ENCODE results near the gene SH3D19. TPM values are rescaled to one million over a fixed set of nuclear protein-coding genes. Genes with fewer than 3 reads are reported as not detected.
"Not testable (repeated sequence)": the region's sequence is repeated elsewhere in the genome, so short reads cannot be mapped to it uniquely, and the experiment has no call there.

Gene SH3D19
- total RNA-seq, 1 experiment from 2014 or later, result 29.7 TPM

GRCh38 chr4:151322570-151322969 lies 2.8 kb downstream of the SH3D19 start:
- H4K8ac ChIP-seq (replicated peaks; ENCODE audit: insufficient read length, low read depth, low read length), result no peak overlapping the region
- TF ChIP-seq, protein P1, sequence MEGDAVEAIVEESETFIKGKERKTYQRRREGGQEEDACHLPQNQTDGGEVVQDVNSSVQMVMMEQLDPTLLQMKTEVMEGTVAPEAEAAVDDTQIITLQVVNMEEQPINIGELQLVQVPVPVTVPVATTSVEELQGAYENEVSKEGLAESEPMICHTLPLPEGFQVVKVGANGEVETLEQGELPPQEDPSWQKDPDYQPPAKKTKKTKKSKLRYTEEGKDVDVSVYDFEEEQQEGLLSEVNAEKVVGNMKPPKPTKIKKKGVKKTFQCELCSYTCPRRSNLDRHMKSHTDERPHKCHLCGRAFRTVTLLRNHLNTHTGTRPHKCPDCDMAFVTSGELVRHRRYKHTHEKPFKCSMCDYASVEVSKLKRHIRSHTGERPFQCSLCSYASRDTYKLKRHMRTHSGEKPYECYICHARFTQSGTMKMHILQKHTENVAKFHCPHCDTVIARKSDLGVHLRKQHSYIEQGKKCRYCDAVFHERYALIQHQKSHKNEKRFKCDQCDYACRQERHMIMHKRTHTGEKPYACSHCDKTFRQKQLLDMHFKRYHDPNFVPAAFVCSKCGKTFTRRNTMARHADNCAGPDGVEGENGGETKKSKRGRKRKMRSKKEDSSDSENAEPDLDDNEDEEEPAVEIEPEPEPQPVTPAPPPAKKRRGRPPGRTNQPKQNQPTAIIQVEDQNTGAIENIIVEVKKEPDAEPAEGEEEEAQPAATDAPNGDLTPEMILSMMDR (conservative IDR thresholded peaks at IDR 0.05), result no peak
- no peak overlapping the region for H2BK15ac ChIP-seq (ENCODE audit: low read depth, low read length)
- Mint-ChIP-seq H3K27ac (no peak overlapping the region), H3K36me3 (ENCODE audit: insufficient read depth in 1 of 3, low read depth in 3 of 3) (peaks cover 0 to 4% (median 4%) of the 10 kb centered on the region in 3 experiments; a peak in 3 of 7 replicates), H3K4me3 (peak overlapping the region; percentile 44 to 76), H3K9me3 (no peaks in the 10 kb centered on the region; a peak in 1 of 5 replicates), H3K27me3 (ENCODE audit: low read depth) (peaks cover 2% of the 10 kb centered on the region), H3K4me1 (peaks cover 36 to 38% of the 10 kb centered on the region in 2 experiments)
- peaks cover 29% of the 10 kb centered on the region for H3K79me2 ChIP-seq (ENCODE audit: insufficient read depth, low read length)
- H3K4ac ChIP-seq (ENCODE audit: low read depth, low read length), result no peak overlapping the region
- H3K56ac ChIP-seq (ENCODE audit: insufficient read length, low read depth, low read length), result no peak overlapping the region
- no peak overlapping the region for H2AFZ ChIP-seq (ENCODE audit: low read length)
- no peak overlapping the region for H3K14ac ChIP-seq (ENCODE audit: insufficient read depth, low read length)
- H2BK120ac ChIP-seq (ENCODE audit: low read depth, low read length, poor library complexity, severe bottlenecking), result no peak overlapping the region
- H3K9me3 ChIP-seq (ENCODE audit: control insufficient read depth, low read depth, low read length), result no peaks in the 10 kb centered on the region
- H2BK12ac ChIP-seq (ENCODE audit: insufficient read length, low read depth, low read length), result no peak overlapping the region
- peaks cover 7% of the 10 kb centered on the region for H3K23me2 ChIP-seq (ENCODE audit: insufficient read length, low read depth, low read length, poor library complexity, severe bottlenecking)
- no peak overlapping the region for H3K18ac ChIP-seq (ENCODE audit: insufficient read length, low read depth, low read length)
- DNase-seq, result no peak
- H2BK20ac ChIP-seq (ENCODE audit: low read depth, low read length, poor library complexity, severe bottlenecking), result no peak overlapping the region
- H3T11ph ChIP-seq (ENCODE audit: low read length), result no peak overlapping the region
- H2AK5ac ChIP-seq (ENCODE audit: insufficient read length, low read length), result no peak overlapping the region
- H3K23ac ChIP-seq (ENCODE audit: insufficient read length, low read depth, low read length), result no peak overlapping the region
- H4K5ac ChIP-seq (ENCODE audit: insufficient read length, low read depth, low read length), result no peak overlapping the region
- no peak overlapping the region for H3K27ac ChIP-seq (ENCODE audit: insufficient read length, low read depth, low read length)
- no peak overlapping the region for H3K9ac ChIP-seq (ENCODE audit: extremely low read depth, insufficient read length, low read length)
- no peaks in the 10 kb centered on the region for H4K20me1 ChIP-seq (ENCODE audit: control insufficient read depth, insufficient read depth, insufficient read length)
- no peak overlapping the region for H4K91ac ChIP-seq (ENCODE audit: insufficient read length, low read depth, low read length)
- H3K4me2 ChIP-seq (ENCODE audit: insufficient read depth, insufficient read length, low read length), result no peak overlapping the region
- H3K4me1 ChIP-seq (ENCODE audit: insufficient read depth, low read length), result peaks cover 2% of the 10 kb centered on the region; the same call in 1 of the 2 replicates
- H3K27me3 ChIP-seq (ENCODE audit: insufficient read depth, low read length), result no peaks in the 10 kb centered on the region
- H3K79me1 ChIP-seq (ENCODE audit: insufficient read depth, low read depth, low read length, poor library complexity, severe bottlenecking), result no peaks in the 10 kb centered on the region
- no peak overlapping the region for H2BK5ac ChIP-seq (ENCODE audit: insufficient read length, low read length)

DNA sequence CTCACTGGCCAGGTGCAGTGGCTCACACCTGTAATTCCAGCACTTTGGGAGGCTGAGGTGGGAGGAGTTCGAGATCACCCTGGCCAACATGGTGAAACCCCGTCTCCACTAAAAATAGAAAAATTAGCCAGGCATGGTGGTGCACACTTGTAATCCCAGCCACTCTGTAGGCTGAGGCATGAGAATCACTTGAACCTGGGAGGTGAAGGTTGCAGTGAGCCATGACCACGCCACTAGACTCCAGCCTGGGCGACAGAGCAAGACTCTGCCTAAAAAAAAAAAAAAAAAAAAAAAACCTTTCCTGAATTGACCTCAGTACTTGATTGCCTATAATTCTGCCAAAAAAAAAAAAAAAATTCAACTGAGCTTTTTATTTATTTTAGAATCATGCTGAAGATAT lies 3.2 kb downstream of the SH3D19 start:
- H3K79me1 ChIP-seq (ENCODE audit: insufficient read depth, low read depth, low read length, poor library complexity, severe bottlenecking); DNase-seq; H3K9ac ChIP-seq (ENCODE audit: extremely low read depth, insufficient read length, low read length); H2BK12ac ChIP-seq (ENCODE audit: insufficient read length, low read depth, low read length); H3K9me3 ChIP-seq (ENCODE audit: control insufficient read depth, low read depth, low read length); H2AK5ac ChIP-seq (ENCODE audit: insufficient read length, low read length); H2AFZ ChIP-seq (ENCODE audit: low read length); H3K4me1 ChIP-seq (ENCODE audit: insufficient read depth, low read length); H3K23me2 ChIP-seq (ENCODE audit: insufficient read length, low read depth, low read length, poor library complexity, severe bottlenecking); H3K23ac ChIP-seq (ENCODE audit: insufficient read length, low read depth, low read length); H3K27me3 ChIP-seq (ENCODE audit: insufficient read depth, low read length); H3K9me3 Mint-ChIP-seq; H3K27me3 Mint-ChIP-seq (ENCODE audit: low read depth); H3K36me3 Mint-ChIP-seq (ENCODE audit: insufficient read depth in 1 of 3, low read depth in 3 of 3); H2BK5ac ChIP-seq (ENCODE audit: insufficient read length, low read length); H3K4me3 Mint-ChIP-seq; H4K5ac ChIP-seq (ENCODE audit: insufficient read length, low read depth, low read length); H3K14ac ChIP-seq (ENCODE audit: insufficient read depth, low read length); H2BK15ac ChIP-seq (ENCODE audit: low read depth, low read length); H3K18ac ChIP-seq (ENCODE audit: insufficient read length, low read depth, low read length); H4K91ac ChIP-seq (ENCODE audit: insufficient read length, low read depth, low read length); H3T11ph ChIP-seq (ENCODE audit: low read length); H2BK20ac ChIP-seq (ENCODE audit: low read depth, low read length, poor library complexity, severe bottlenecking); H4K20me1 ChIP-seq (ENCODE audit: control insufficient read depth, insufficient read depth, insufficient read length); H2BK120ac ChIP-seq (ENCODE audit: low read depth, low read length, poor library complexity, severe bottlenecking); H3K4ac ChIP-seq (ENCODE audit: low read depth, low read length); H4K8ac ChIP-seq (replicated peaks; ENCODE audit: insufficient read length, low read depth, low read length); H3K4me2 ChIP-seq (ENCODE audit: insufficient read depth, insufficient read length, low read length); H3K56ac ChIP-seq (ENCODE audit: insufficient read length, low read depth, low read length); H3K27ac ChIP-seq (ENCODE audit: insufficient read length, low read depth, low read length): not testable (repeated sequence)
- H3K79me2 ChIP-seq (ENCODE audit: insufficient read depth, low read length), result peaks cover 32% of the 10 kb centered on the region
- no CpG with 5 or more reads among the region's 4 CpGs for WGBS (ENCODE audit: extremely low coverage, insufficient read length, low lambda C conversion rate)
- Mint-ChIP-seq H3K4me1 (peaks cover 39 to 40% of the 10 kb centered on the region in 2 experiments), H3K27ac (peak overlapping the region in 1 of 3 experiments; percentile 46; a peak in 1 of 7 replicates)

Measured in H9 (cell line).